ENCODE data around the gene DENND1A.

GRCh38 chr9:123691765-123692303, 238.1 kb downstream of the DENND1A start:
- TF ChIP-seq, protein P1, sequence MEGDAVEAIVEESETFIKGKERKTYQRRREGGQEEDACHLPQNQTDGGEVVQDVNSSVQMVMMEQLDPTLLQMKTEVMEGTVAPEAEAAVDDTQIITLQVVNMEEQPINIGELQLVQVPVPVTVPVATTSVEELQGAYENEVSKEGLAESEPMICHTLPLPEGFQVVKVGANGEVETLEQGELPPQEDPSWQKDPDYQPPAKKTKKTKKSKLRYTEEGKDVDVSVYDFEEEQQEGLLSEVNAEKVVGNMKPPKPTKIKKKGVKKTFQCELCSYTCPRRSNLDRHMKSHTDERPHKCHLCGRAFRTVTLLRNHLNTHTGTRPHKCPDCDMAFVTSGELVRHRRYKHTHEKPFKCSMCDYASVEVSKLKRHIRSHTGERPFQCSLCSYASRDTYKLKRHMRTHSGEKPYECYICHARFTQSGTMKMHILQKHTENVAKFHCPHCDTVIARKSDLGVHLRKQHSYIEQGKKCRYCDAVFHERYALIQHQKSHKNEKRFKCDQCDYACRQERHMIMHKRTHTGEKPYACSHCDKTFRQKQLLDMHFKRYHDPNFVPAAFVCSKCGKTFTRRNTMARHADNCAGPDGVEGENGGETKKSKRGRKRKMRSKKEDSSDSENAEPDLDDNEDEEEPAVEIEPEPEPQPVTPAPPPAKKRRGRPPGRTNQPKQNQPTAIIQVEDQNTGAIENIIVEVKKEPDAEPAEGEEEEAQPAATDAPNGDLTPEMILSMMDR (IDR thresholded peaks at IDR 0.05) = no peak
- TF ChIP-seq POLR2A (IDR thresholded peaks at IDR 0.05) = no peak

All from right lobe of liver (tissue), 4 donors.